HepG2 (cell line): Measurements from ENCODE around the gene OR6S1. TPM values are rescaled to one million over a fixed set of nuclear protein-coding genes. Genes with fewer than 3 reads are reported as not detected.
A peak's percentile ranks its signal among the peaks of the same experiment; 100 is the strongest.

Experiments
- E2F1 ChIP-seq: sonication (generic); formaldehyde crosslinking; IDR thresholded peaks from 2 replicates; pipeline ENCODE4 v1.5.0; 2020; ENCODE audit warnings: missing genetic modification reagents
- FOXJ3 ChIP-seq: sonication (generic); formaldehyde crosslinking; IDR thresholded peaks from 2 replicates; pipeline ENCODE4 v1.4.0; 2020; ENCODE audit warnings: missing genetic modification reagents, mild to moderate bottlenecking, borderline replicate concordance
- FOXO4 ChIP-seq: sonication (generic); formaldehyde crosslinking; conservative IDR thresholded peaks from 2 replicates; pipeline ENCODE4 v1.8.1; 2023; ENCODE audit warnings: missing genetic modification reagents
- KIAA2018 ChIP-seq: sonication (generic); formaldehyde crosslinking; IDR thresholded peaks from 2 replicates; pipeline ENCODE4 v1.5.0; 2020; ENCODE audit warnings: mild to moderate bottlenecking, missing genetic modification reagents, borderline replicate concordance
- KLF11 ChIP-seq: IDR thresholded peaks from 2 replicates; pipeline ENCODE4 v1.6.1; 2016; ENCODE audit warnings: missing compliant biosample characterization
- MAFK ChIP-seq, 2 experiments: IDR thresholded peaks in 1 of 2; conservative IDR thresholded peaks in 1 of 2; 2 replicates each; pipeline ENCODE4 v1.6.1; 2011; ENCODE audit warnings: improper control_type of control experiment in 2 of 2, low read length in 2 of 2
- MIXL1 ChIP-seq: IDR thresholded peaks from 2 replicates; pipeline ENCODE4 v1.6.1; 2016
- PAXIP1 ChIP-seq: sonication (generic); formaldehyde crosslinking; conservative IDR thresholded peaks from 2 replicates; pipeline ENCODE4 v1.4.0; 2020; ENCODE audit warnings: mild to moderate bottlenecking, missing genetic modification reagents, moderate library complexity
- ZBTB49 ChIP-seq: sonication (generic); formaldehyde crosslinking; IDR thresholded peaks from 2 replicates; pipeline ENCODE4 v1.4.0; 2020; ENCODE audit warnings: missing genetic modification reagents, borderline replicate concordance
- ZC3H13 ChIP-seq: sonication (generic); formaldehyde crosslinking; IDR thresholded peaks from 2 replicates; pipeline ENCODE4 v1.8.1; 2023; ENCODE audit warnings: mild to moderate bottlenecking, missing genetic modification reagents, moderate library complexity
- ZNF317 ChIP-seq: sonication (generic); formaldehyde crosslinking; IDR thresholded peaks from 2 replicates; pipeline ENCODE4 v1.5.0; 2020; ENCODE audit warnings: mild to moderate bottlenecking, missing genetic modification reagents
- polyA plus RNA-seq, 8 experiments: library from polyadenylated mRNA; depleted of rRNA in 3 of 8; stranded (reverse) in 7 of 8; unstranded in 1 of 8; fragments of >200 nt; fragmentation: Illumina TruSeq in 4 of 8; extraction: Trizol in 4 of 8; gene quantifications; 2 replicates each; pipeline versions ENCODE4 v1.2.1 to v1.2.3, GENCODE V29; 2011 to 2016; ENCODE audit warnings: low read depth in 4 of 8, missing spikeins in 1 of 8, mixed read lengths in 1 of 8; ENCODE audit not compliant: insufficient read depth in 1 of 8
- total RNA-seq, 5 experiments: library from RNA; depleted of rRNA; stranded (reverse); fragments of >200 nt; fragmentation: Illumina TruSeq; extraction: Trizol; gene quantifications; 2 replicates each; pipeline ENCODE4 v1.2.3, GENCODE V29; 2016; ENCODE audit warnings: low read depth in 1 of 5

The OR6S1 gene
- total and polyA plus RNA-seq, 2 of the 13 experiments (the other 11 are each of a cell fraction or from before 2014, with no cell fraction given): 0.09 TPM; not detected in 1

GRCh38 chr14:20630340-20631022, 11.0 kb downstream of the OR6S1 start (continued):
- TF ChIP-seq KIAA2018 (CRISPR knock-in tag) (no peak), MIXL1 (0 out of 2 replicates have a peak, but pooled peaks have one; percentile 31), ZBTB49 (CRISPR knock-in tag) (no peak), FOXJ3 (no peak; the same call in 1 of the 2 replicates), FOXO4 (CRISPR knock-in tag) (no peak), KLF11 (CRISPR knock-in tag) (no peak), PAXIP1 (CRISPR knock-in tag) (no peak), MAFK (conservative IDR thresholded peaks at IDR 0.05 in 1 of 2, IDR thresholded peaks at IDR 0.05 in 1 of 2; ENCODE audit: low read length in 2 of 2) (no peak), ZNF317 (CRISPR knock-in tag) (peak; percentile 79), E2F1 (CRISPR knock-in tag) (no peak), ZC3H13 (no peak)
